NCI-H524 (cell line): Measurements from ENCODE around the gene GDA.

Experiments used
- DNase-seq, 2 experiments: peaks; one replicate each; lab custom pipeline; 2025; lab: John Stamatoyannopoulos, UW

Gene GDA

DNA sequence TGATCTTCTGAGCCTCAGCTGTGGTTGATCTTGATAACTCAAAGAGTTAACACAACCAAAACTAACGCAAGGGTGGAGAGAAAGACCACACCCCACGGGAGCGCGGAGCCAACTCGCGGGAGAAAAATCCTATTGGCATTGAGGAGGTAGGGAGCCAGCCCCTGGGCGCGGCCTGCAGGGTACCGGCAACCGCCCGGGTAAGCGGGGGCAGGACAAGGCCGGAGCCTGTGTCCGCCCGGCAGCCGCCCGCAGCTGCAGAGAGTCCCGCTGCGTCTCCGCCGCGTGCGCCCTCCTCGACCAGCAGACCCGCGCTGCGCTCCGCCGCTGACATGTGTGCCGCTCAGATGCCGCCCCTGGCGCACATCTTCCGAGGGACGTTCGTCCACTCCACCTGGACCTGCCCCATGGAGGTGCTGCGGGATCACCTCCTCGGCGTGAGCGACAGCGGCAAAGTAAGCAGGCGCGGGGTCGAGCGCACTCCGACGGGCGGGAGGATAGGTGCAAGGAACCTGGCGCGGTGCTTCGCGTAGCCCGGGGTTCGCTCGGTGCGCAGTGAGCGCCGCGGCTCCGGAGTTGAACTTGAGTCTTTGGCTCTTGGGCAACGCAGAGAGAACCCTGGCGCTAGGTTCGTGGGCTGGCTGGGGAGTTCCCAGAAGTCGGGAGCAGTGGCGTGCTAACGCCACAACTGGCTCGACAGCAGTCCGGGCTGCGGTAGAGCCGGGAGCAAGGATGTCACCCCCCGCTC, at the start of gene GDA:
Gene GDA (plus strand): TSS at position 210 of the 745 bp plus-strand sequence. CDS start 120 bp downstream, at position 330.
- DNase-seq = peak in 1 of 2 experiments; percentile 3

DNA sequence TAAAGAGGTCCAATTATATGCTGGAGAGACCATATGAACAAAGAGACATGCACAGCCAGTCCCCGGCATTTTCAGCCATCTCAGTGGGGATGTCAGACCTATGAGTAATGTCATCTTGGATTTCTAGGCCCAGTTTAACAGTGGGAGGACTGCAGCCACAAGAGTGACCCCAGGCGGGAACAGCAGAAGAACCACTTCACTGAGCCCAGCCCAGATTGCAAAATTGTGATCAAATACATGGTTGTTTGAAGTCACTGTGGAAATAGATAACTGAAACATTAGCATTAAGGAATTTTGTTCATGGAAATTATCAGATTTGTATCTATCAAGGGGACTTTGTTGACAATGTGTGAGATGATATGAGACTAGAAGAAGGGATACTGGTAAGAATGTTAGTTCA, 46.7 kb upstream of the GDA start:
- no peak for DNase-seq

DNA sequence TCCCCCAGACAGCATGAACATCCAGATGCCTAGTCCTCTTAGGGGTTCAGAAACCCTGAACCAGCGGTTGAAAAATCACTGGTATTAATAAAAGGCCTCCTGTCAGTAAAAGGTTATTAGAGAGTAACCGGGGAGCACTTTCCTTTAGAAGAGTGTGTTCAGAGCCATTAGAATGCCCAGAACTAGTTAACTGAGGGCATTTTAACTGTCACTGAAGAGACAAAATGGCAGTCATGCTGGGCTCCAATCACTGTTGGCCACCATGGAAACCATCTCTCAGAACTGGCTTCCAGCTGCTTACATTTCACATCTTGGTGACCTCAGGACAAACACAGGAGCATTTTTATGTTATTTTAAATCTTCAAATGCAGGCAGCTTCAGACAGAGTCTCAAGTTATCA, 36.2 kb upstream of the GDA start:
- no peak for DNase-seq

DNA sequence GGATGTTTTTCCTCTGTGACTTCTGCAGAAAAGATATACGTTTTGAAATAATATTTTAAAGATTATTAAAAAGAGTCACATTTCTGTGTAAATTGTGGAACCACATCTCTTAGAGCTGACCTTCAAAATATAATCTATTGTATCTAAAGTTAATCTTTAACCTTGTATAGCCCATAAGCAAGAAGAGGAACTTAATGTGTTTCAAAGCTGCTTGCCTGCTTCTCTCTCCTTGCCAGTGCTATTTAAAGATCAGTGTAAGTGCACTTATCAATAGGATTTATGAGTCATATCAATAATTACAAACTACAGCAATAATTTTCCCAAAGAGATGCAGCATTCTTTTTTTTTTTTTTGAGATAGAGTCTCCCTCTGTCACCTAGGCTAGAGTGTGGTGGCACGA, 29.4 kb upstream of the GDA start:
- DNase-seq = no peak

DNA sequence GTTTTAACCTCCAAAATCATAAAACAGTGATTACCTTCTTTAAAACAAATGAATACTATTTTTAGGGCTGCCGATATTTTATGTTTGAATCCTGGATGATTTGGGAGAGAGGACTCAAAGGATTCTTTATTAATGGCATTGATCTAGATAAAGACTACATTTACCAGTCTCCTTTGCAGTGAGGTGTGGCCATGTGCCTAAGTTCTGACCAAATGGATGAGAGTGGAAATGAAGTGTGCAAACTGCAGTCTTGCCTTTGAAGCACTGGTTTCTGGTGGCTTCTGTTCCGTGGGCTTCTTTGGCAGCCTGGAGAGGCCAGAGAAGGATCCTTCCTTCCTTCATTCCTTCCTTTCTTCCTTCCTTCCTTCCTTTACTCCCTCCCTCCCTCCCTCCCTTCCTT, 24.3 kb upstream of the GDA start:
- no peak for DNase-seq

DNA sequence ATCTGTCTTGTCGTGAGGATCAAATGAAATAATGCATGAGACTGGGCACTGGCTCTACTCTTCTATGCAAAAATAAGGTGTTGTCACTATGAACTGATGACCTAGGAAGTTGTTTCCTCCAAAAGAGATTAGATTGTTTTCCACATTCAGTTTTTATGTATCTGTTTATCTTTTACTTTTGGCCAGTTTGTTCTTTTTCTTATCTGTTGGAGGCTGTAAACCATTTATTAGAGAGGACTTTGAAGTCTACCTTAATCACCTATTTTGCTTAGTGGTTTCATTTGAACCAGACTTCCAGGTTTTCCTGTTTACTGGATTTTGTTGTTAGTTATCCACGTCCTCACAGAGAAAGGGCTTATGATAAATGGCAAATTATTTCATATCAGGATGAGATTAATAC, 21.5 kb upstream of the GDA start:
- DNase-seq = no peak

DNA sequence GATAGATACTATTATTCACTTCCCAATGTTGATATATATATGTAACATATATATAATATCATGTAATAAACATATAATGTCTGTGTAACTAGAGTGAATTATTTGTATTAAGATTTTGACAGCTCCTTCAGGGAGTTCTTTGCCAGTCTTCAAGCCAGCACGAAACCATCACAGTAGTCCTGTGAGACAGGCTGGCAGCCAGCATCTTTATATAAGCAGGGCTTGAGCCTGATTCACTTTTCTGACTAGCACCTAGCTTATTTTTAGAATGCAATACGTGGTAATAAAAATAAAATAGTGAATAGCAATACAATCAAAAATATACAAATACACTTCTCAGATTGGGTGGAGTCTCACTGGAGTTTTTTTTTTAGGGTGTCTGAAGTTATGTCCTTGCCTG, 20.7 kb upstream of the GDA start:
- DNase-seq = no peak

DNA sequence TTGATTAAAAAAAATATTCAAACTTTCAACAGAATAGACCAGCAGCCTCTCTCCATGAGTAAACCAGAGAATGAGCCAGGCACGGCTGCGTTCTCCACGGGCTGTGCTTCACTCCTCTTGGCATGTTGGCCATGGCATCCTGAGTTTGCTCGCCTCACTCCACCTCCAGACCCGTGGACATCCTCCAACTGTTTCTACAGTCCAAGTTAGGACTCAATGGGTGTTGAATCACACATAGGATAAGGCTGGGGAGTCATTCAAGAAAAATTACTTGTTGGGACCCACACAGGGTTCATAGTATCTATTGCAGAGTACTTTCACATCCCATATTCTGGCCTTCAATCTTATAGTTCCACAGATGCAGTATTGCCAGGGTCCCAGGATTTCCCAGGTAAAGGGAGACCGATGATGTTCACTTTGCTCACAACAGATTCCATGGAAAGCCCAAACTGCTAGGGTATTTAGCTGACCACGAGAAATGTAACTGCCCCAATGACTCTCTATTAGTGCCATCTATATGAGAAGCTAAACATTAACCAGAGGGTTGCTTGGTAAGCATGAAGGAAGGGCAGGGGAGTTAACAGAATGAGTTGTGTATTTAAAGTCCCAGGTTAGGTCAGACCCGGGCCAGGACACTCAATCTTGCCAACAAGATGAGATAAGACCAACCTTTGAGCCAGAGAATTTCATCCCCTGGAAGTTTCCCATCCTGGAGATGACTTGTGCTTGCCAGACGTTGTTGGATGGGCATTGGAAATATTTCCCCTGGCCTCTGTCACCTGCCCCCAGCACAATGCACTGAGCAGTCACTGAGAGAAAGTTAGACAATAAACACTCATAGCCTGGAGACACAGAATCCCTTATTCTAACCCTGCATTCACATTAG, 19.7 kb upstream of the GDA start:
- no peak for DNase-seq

DNA sequence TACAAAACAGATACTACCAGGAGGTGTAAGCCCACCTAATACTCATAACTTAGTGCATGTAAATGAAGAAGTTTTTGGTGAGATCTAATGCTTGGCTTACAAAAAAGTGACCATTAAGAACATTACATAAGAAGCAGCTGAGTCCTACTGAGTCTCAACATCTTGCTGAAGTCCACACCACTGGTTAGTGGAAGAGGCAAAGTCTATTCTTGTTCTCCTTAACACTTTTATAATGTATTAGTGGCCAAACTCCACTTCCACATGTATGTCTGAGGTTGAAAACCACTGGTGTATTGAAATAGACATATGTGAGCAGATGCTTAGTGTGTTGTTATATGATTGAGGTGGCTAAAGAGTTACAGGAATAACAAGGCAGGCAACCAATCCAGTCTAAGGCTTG, 18.9 kb upstream of the GDA start:
- no peak for DNase-seq

DNA sequence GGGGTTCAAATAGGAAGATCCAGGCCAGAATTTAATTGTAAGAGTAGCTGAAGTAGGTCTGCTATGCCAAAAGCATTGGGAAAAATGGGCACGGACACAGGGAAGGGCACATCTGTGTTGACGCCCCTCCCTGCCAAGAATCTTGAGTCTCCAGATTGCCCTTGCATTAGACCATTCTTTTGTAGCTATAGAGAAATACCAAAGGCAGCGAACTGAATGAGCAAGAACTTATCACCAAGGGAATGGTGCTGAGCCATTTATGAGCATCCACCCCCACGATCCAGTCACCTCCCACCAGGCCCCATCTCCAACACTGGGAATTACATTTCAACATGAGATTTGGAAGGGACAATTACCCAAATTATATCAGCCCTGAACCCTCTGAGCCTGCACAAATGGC, 18.0 kb upstream of the GDA start:
- no peak for DNase-seq

DNA sequence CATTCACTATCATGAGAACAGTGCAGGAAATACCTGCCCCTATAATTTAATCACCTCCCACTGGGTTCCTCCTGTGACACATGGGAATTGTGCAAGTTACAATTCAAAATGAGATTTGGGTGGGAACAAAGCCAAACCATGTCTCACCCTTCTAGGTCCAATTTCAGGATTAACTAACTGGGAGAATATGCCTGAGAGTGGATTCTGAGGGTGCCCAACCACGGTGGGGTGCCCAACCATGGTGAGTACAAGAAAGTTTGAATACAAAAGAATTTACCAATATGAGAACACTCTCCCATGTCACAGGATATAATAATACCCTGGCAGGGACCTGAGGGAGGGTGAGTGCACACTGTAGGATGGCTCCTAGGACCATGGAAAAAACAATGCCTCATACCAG, 17.2 kb upstream of the GDA start:
- DNase-seq = no peak

DNA sequence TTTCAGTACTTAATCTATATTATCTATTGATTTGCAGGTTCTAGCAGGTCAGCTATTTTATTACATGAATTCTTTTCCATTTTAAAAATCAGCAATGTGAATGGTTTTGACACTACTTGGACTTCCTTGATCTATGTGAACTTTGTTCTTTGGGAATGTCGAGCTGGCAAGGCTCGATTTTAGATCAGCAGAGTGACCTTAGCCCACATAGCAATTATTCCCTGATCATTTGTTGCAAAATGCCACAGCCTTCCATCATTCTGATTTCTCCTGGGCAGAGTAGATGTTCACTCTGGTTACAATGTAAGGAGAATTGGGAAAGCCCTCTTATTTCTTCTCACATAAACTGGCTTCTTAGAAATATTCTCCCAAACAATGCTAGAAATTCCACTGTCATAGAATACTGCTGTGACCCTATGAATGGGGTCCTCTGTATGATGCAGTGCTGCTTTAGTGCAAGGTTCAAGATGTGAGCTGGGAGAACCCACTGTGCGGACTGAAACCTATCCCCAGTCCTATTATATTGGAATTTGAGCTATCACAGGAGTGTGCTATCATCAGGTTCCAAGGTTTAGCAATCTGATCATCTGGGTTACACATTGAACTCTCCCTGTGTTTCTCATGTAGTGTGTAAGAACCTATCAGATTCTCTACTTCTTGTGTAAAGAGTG, 15.7 kb upstream of the GDA start:
- no peak for DNase-seq

DNA sequence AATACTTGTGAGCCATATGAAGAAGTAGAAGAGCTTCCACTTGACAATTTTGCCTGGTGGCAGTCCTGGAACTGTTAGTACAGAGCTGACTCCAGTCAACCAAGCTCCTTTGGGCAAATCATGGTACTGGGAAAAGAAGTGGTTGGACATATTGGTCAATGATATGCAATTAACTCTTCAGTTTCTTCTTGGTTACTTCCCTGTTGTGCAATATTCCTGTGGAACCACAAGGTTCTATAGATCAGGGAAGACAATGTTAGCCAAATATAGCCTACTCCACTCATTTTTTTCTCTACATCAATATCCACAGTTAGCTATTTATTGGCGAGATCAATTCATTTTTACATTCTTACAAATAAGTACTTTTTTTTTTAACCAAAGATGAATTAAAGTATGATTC, 14.4 kb upstream of the GDA start:
- no peak for DNase-seq

DNA sequence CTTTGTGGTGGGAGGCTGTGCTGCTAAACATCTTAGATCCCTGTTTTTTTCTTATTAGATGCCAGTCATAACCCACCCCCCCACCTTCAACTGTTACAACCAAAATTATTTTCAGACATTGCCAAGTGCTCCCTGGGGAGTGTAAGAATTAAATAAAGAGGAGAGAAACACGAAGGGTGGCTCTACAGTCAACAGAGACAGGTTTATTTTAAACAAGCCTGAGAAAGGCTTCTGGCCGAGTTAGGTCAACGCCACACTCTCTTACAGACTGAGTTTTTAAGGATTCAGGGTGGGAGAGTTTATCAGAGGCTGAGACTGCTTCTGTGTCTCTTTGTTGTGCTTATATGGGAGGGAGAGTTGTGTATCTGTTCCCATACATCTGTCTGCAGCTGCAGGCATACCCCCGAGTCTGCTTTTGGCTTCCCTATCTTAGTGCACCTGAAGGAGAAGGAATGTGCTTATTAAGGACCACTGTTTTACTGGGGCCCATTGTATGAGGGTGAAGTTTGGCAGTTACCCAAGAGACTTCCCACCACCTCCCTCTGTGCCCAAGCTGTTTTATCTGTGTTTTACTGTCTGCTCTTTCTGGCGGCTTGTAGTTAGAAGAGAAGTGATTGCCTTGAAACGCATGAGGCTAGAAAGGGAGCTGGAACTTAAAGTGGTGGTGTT, 11.4 kb upstream of the GDA start:
- DNase-seq = no peak

DNA sequence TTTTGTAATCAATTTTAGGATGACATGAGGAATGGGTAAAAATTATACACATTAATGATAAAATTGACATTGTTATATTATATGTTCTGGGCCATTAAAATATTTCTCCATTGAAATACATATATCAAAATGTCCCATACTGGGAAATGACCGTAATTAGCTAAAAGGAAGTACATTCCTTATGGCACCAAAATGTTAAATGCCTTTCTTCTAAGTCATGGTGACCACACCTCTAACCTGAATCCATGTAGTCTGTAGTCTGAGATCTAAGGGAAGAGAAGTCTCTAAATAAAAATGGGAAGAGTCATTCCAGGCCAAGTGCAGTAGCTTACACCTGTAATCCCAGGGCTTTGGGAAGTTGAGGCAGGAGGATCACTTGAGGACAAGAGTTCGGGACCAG, 10.0 kb upstream of the GDA start:
- DNase-seq = no peak

DNA sequence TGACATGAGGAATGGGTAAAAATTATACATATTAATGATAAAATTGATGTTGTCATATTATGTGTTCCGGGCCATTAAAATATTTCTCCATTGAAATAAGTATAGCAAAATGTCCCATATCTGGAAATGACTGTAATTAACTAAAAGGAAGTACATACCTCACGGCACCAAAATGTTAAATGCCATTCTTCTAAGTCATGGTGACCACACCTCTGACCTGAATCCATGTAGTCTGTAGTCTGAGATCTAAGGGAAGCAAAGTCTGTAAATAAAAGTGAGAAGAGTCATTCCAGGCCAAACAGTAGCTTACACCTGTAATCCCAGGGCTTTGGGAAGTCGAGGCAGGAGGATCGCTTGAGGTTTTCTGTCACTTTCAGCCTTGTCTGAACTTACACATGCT, 8.7 kb upstream of the GDA start:
- DNase-seq = no peak

DNA sequence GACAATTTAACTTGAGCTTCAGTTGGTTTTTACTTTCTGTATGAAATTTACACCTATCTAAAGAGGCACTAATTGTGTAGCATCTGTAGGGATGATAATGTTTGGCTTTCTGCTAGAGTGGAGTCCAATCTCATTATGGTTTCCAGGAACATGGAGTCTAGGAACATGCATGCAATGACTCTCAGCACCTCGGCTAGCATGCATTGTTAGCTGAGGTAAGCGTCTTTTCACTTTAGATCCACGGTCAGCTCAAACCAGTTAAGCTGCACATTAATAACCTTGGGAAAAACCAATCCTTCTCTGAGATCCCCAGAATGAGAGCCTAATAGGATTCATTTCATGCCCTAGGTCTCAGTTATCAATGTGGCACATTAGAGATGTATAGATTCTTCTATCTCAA, 7.8 kb upstream of the GDA start:
- no peak for DNase-seq

DNA sequence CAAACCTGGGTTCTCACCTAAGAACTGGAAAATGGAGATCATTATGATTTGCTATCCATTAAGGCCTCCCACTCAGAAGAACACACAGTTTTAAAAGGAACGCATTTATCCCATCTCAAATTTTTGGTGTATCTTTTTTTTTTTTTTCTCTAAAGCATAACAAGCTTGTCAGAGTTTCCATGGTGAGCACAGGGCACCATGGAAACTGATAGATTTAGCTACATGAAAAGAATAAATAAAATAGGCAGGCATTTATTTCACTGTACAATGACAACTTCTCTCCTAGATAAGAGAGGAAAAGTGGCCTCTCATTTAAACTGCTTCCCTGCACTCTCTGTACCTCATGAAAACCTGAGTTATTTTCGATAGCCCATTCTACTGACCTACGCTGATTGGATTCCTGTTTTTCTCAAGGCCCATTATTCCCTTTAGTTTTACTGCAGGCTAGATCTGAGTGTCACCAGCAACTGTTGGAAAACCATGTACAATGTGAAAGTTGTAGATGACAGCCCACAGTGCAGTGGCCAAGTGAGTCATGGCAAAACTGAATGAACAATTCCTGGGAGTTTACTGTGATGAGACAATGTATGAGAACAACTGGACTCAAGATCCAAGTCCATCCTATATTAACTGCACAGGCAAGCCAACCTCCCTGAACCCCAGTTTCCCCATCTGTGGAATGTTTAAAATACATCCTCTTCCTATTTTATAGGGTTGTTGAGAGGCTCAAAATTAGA, 4.3 kb upstream of the GDA start:
- DNase-seq = no peak

DNA sequence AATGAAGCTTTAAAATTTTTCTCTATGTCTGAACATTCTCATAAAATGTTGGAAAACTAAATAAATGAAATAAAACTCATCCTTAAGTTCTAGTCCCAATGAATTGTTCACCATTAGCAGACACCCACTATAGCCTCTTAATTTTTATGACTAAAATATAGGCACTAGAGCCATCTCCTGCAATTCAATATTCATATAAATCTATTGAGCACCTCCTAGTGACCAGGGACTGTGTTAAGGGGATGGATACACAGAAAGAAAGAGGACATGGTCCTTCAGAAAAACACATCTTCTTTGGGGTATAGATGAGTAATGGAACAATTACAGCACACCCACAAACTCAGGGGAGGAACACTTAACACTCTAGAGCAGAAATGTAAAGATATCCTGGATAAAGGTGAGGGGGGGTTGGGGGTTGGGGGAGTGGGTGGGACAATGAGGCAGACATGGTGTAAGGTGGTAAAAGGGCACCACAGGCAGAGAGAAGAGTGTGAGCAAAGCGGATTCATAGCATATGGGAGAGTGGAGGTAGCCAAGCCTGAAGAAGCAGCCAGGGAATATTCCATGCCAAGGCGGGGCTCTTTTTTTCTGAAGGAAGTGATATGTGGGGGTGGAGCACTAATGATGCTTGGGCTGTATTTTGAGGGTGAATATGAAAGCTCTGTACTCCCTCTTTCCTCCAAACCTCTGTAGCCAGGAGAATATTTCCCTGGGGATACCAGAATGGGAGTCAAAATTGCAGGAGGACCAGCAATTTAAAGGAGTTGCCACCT, 3.3 kb upstream of the GDA start:
- no peak for DNase-seq

DNA sequence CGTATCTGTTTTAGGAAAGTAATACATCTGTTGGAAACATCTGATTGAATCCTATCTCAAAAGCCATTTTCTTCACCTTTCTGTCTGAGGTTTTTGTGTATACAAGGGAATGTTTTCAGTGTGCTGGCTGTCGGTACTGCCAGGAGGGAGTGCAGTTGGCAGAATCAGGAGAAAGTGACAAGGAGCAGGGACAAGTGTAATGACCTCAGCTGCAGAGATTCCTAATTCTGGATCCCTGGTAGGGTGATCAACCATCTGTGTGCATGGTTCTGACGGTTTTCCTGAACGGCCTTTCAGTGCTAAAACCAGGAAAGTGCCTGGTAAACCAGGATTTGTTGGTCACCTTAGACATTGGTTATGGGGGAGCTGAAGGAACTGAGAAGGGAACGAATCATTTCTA, 1.6 kb upstream of the GDA start:
- peak in 1 of 2 experiments; percentile 0 for DNase-seq

DNA sequence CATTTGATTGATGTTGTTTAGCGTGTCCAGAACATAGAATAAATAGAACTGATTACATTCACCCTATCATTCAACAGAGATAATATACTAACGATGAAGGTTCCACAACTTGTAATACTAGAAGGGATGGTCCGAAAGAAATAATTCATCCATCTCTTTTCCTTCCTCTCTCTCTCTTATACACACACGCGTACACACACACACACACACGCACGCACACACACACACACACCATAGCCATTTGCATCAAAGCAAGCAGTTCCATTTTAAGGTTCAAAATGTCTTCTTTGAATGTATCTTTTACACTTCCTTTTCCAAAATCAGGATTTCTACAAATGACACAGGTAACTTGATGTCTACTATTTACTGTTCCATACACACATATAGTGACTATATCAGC, 887 bp downstream of the GDA start:
- no peak for DNase-seq
